HuH-7.5 (cell line): ENCODE measurements around the gene PRDM16.
A peak's percentile ranks its signal among the peaks of the same experiment; 100 is the strongest.

Experiments used
- DNase-seq: peaks from one replicate; pipeline ENCODE4 v3.0.0; 2011; ENCODE audit warnings: low spot score

PRDM16 gene

GRCh38 chr1:3463891-3464648 lies 395.1 kb downstream of the PRDM16 start:
- DNase-seq = no peak

GRCh38 chr1:3464649-3465025 lies 395.6 kb downstream of the PRDM16 start:
- DNase-seq = no peak

GRCh38 chr1:3465091-3465934 lies 396.3 kb downstream of the PRDM16 start:
- no peak for DNase-seq

- no peak for DNase-seq
Observed at GRCh38 chr1:3465935-3466321, 396.9 kb downstream of the PRDM16 start.

GRCh38 chr1:3466366-3467075 lies 397.5 kb downstream of the PRDM16 start:
- DNase-seq = no peak

GRCh38 chr1:3467096-3468036 lies 398.4 kb downstream of the PRDM16 start:
- DNase-seq = no peak

GRCh38 chr1:3468236-3469103 lies 399.5 kb downstream of the PRDM16 start:
- no peak for DNase-seq

GRCh38 chr1:3469104-3469848 lies 400.3 kb downstream of the PRDM16 start:
- no peak for DNase-seq

- DNase-seq = no peak
Observed at GRCh38 chr1:3469849-3470649, 401.0 kb downstream of the PRDM16 start.

GRCh38 chr1:3470650-3471355 lies 401.8 kb downstream of the PRDM16 start:
- no peak for DNase-seq

- DNase-seq = peak; percentile 86
Observed at GRCh38 chr1:3471356-3472087, 402.5 kb downstream of the PRDM16 start.

GRCh38 chr1:3472088-3472850 lies 403.3 kb downstream of the PRDM16 start:
- DNase-seq = no peak

- no peak for DNase-seq
Observed at GRCh38 chr1:3472906-3473305, 403.9 kb downstream of the PRDM16 start.

- no peak for DNase-seq
Observed at GRCh38 chr1:3473381-3473844, 404.4 kb downstream of the PRDM16 start.

GRCh38 chr1:3474016-3474415 lies 405.0 kb downstream of the PRDM16 start:
- no peak for DNase-seq

- no peak for DNase-seq
Observed at GRCh38 chr1:3474421-3474820, 405.4 kb downstream of the PRDM16 start.
